H1 (cell line): ENCODE data around the gene MED16. TPM values are rescaled to one million over a fixed set of nuclear protein-coding genes. Genes with fewer than 3 reads are reported as not detected.

Experiments
- CREB1 ChIP-seq: IDR thresholded peaks from 2 replicates; pipeline ENCODE4 v1.6.1; 2012; ENCODE audit warnings: inconsistent platforms
- NRF1 ChIP-seq: IDR thresholded peaks from 2 replicates; pipeline ENCODE4 v1.6.1; 2011; ENCODE audit warnings: mild to moderate bottlenecking, low read depth, low read length, improper control_type of control experiment
- SP4 ChIP-seq: IDR thresholded peaks from 2 replicates; pipeline ENCODE4 v1.6.1; 2012; ENCODE audit warnings: low read length, inconsistent platforms
- polyA plus RNA-seq, 7 experiments: library from polyadenylated mRNA; depleted of rRNA in 3 of 7; stranded (reverse) in 5 of 7; unstranded in 2 of 7; fragments of >200 nt in 5 of 7; fragments of 200-250 nt in 2 of 7; gene quantifications; 1 replicate in 5 of 7; 2 replicates in 1 of 7; 4 replicates in 1 of 7; pipeline versions ENCODE4 v1.2.1 to v1.2.3, GENCODE V29; 2011 to 2013; ENCODE audit warnings: missing spikeins in 2 of 7, mixed read lengths in 2 of 7
- total RNA-seq: library from RNA; stranded (reverse); fragmentation: NEBNext Ultra II Directional; extraction: Animal tissue kit (Norgen Biotek cat#: 25700); gene quantifications from 2 replicates; pipeline ENCODE4 v1.2.1, GENCODE V29; 2021

The MED16 gene
- total and polyA plus RNA-seq, 2 of the 8 experiments (the other 6 are each of a cell fraction or from before 2014, with no cell fraction given), result 51.0 to 67.2 TPM

GRCh38 chr19:853014-853585 is 39.9 kb downstream of the MED16 start (continued):
- TF ChIP-seq SP4 (no peak), CREB1 (no peak), NRF1 (no peak)
